Testis (tissue), 2 donors: ENCODE data around the gene ABHD6.

Experiments used
- POLR2A ChIP-seq: fragments of 450-650 bp; IDR thresholded peaks from one replicate; pipeline ENCODE4 v1.6.1; 2017; ENCODE audit warnings: antibody characterized with exemption, mild to moderate bottlenecking, moderate library complexity
- TF ChIP-seq, protein P1 (sequence below), 3 experiments: fragments of 450-650 bp in 2 of 3; fragments of 200-600 bp in 1 of 3; sonication (generic) in 1 of 3; IDR thresholded peaks; one replicate each; pipeline ENCODE4 v1.5.1; 2016 to 2019; ENCODE audit warnings: antibody characterized with exemption in 3 of 3, mild to moderate bottlenecking in 2 of 3, moderate library complexity in 1 of 3

DNA sequence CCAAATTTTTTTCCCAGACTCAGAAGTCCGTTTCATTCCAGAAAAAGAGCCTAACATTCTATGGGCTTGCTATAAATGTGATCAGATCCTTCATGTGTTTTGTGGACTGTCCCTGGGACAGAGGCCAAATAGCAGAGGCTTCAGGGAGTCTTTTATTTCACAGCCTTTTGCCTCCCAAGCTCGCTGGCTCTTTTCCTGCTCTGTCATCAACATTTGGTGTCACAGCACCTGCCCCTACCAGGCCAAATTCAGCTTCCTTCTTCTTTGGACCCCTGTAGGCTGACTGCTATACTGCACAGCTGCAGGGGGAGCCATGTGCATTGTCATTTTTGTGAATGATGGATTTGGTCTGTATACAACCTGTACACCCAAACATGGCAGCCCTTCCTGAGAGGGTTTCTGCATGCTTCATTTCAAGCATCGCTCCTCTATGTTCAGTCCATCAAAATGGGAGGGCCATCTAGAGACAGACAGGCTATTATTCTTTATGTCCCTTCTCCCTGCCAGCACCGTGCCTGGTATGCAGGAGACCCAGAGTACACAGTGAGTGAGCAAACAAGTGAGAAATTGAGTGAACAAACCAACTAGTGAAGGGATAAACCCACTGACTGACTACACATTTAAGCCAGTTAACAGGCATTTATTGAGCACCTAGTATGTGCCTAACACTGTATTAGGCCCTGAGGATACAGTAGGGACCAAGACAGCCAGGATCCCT, 50.6 kb downstream of the ABHD6 start:
- TF ChIP-seq, protein P1, sequence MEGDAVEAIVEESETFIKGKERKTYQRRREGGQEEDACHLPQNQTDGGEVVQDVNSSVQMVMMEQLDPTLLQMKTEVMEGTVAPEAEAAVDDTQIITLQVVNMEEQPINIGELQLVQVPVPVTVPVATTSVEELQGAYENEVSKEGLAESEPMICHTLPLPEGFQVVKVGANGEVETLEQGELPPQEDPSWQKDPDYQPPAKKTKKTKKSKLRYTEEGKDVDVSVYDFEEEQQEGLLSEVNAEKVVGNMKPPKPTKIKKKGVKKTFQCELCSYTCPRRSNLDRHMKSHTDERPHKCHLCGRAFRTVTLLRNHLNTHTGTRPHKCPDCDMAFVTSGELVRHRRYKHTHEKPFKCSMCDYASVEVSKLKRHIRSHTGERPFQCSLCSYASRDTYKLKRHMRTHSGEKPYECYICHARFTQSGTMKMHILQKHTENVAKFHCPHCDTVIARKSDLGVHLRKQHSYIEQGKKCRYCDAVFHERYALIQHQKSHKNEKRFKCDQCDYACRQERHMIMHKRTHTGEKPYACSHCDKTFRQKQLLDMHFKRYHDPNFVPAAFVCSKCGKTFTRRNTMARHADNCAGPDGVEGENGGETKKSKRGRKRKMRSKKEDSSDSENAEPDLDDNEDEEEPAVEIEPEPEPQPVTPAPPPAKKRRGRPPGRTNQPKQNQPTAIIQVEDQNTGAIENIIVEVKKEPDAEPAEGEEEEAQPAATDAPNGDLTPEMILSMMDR (IDR thresholded peaks at IDR 0.05), result no peak
- TF ChIP-seq POLR2A, result no peak
